Parathyroid adenoma (tissue), 2 donors: ENCODE results near the gene PCDHGA1.
"Not testable (repeated sequence)": the region's sequence is repeated elsewhere in the genome, so short reads cannot be mapped to it uniquely, and the experiment has no call there.

ENCODE experiments used
- H2AFZ ChIP-seq: fragments of 300-600 bp; sonication (generic); one replicate; pipeline ENCODE4 v1.7.0; 2017; ENCODE audit warnings: antibody characterized with exemption, mild to moderate bottlenecking
- H3K27ac ChIP-seq: fragments of 300-600 bp; sonication (generic); one replicate; pipeline ENCODE4 v1.7.0; 2017
- H3K27me3 ChIP-seq: fragments of 300-600 bp; sonication (generic); one replicate; pipeline ENCODE4 v1.7.0; 2017; ENCODE audit warnings: low read length; ENCODE audit not compliant: control insufficient read depth, insufficient read depth
- H3K36me3 ChIP-seq: fragments of 300-600 bp; sonication (generic); one replicate; pipeline ENCODE4 v1.7.0; 2017; ENCODE audit warnings: low read length; ENCODE audit not compliant: control insufficient read depth, insufficient read depth
- H3K4me1 ChIP-seq: fragments of 300-600 bp; sonication (generic); one replicate; pipeline ENCODE4 v1.7.0; 2017; ENCODE audit warnings: control low read depth
- H3K4me2 ChIP-seq: fragments of 300-600 bp; sonication (generic); one replicate; pipeline ENCODE4 v1.7.0; 2017; ENCODE audit warnings: low read length
- H3K4me3 ChIP-seq: fragments of 300-600 bp; sonication (generic); one replicate; pipeline ENCODE4 v1.7.0; 2017; ENCODE audit warnings: low read depth, low read length
- H3K79me2 ChIP-seq: fragments of 300-600 bp; sonication (generic); one replicate; pipeline ENCODE4 v1.7.0; 2017; ENCODE audit warnings: control low read depth
- H3K9ac ChIP-seq: fragments of 300-600 bp; sonication (generic); one replicate; pipeline ENCODE4 v1.7.0; 2017; ENCODE audit warnings: mild to moderate bottlenecking
- H3K9me3 ChIP-seq: fragments of 300-600 bp; sonication (generic); one replicate; pipeline ENCODE4 v1.7.0; 2017; ENCODE audit warnings: low read length; ENCODE audit not compliant: control insufficient read depth
- CTCF ChIP-seq: fragments of 300-600 bp; sonication (generic); IDR thresholded peaks from one replicate; pipeline ENCODE4 v1.7.0; 2017; ENCODE audit warnings: antibody characterized with exemption, mild to moderate bottlenecking
- donor health status: primary hyperparathyroidism.

The PCDHGA1 gene

GRCh38 chr5:141392429-141393198 is 62.3 kb downstream of the PCDHGA1 start, which contains the start of gene PCDHGA8:
Gene PCDHGA8 (plus strand): TSS chr5:141392633. CDS start chr5:141392814, 181 bp downstream.
- no peak for TF ChIP-seq CTCF
- Histone ChIP-seq H3K4me1 (no peaks in the 10 kb centered on the region), H3K79me2 (no peaks in the 10 kb centered on the region), H3K27me3 (no peaks in the 10 kb centered on the region), H3K4me3 (no peak within 1 kb of the TSS), H3K27ac (no peak within 1 kb of the TSS), H3K9ac (no peak within 1 kb of the TSS), H2AFZ (no peak within 1 kb of the TSS), H3K9me3 (no peaks in the 10 kb centered on the region), H3K36me3 (peaks cover 3% of the 10 kb centered on the region), H3K4me2 (no peak within 1 kb of the TSS)

DNA sequence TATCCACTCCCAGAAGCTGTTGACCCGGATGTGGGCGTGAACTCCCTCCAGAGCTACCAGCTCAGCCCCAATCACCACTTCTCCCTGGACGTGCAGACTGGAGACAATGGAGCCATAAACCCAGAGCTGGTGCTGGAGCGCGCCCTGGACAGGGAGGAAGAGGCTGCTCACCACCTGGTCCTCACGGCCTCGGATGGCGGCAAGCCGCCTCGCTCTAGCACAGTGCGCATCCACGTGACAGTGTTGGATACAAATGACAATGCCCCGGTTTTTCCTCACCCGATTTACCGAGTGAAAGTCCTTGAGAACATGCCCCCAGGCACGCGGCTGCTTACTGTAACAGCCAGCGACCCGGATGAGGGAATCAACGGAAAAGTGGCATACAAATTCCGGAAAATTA is 63.0 kb downstream of the PCDHGA1 start:
- Histone ChIP-seq H2AFZ (no peak overlapping the region), H3K4me3 (no peak overlapping the region), H3K4me2 (no peak overlapping the region), H3K27me3 (no peaks in the 10 kb centered on the region), H3K79me2 (no peaks in the 10 kb centered on the region), H3K36me3 (peaks cover 3% of the 10 kb centered on the region), H3K9me3 (no peaks in the 10 kb centered on the region), H3K27ac (no peak overlapping the region), H3K9ac (no peak overlapping the region), H3K4me1 (no peaks in the 10 kb centered on the region)
- no peak for TF ChIP-seq CTCF

DNA sequence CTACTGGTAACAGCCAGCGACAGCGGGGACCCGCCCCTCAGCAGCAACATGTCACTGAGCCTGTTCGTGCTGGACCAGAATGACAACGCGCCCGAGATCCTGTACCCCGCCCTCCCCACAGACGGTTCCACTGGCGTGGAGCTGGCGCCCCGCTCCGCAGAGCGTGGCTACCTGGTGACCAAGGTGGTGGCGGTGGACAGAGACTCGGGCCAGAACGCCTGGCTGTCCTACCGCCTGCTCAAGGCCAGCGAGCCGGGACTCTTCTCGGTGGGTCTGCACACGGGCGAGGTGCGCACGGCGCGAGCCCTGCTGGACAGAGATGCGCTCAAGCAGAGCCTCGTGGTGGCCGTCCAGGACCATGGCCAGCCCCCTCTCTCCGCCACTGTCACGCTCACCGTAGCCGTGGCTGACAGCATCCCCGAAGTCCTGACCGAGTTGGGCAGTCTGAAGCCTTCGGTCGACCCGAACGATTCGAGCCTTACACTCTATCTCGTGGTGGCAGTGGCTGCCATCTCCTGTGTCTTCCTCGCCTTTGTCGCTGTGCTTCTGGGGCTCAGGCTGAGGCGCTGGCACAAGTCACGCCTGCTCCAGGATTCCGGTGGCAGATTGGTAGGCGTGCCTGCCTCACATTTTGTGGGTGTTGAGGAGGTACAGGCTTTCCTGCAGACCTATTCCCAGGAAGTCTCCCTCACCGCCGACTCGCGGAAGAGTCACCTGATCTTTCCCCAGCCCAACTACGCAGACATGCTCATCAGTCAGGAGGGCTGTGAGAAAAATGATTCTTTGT is 64.3 kb downstream of the PCDHGA1 start:
- H2AFZ ChIP-seq, H3K36me3 ChIP-seq, H3K4me2 ChIP-seq, H3K9ac ChIP-seq, H3K27ac ChIP-seq, H3K4me3 ChIP-seq, H3K4me1 ChIP-seq, H3K9me3 ChIP-seq, H3K27me3 ChIP-seq, H3K79me2 ChIP-seq: not testable (repeated sequence)

- H3K36me3 ChIP-seq, H3K4me2 ChIP-seq, H3K9ac ChIP-seq, H3K9me3 ChIP-seq, H3K79me2 ChIP-seq, H2AFZ ChIP-seq, H3K27me3 ChIP-seq, H3K4me1 ChIP-seq: not testable (repeated sequence)
- Histone ChIP-seq H3K27ac (peak within 1 kb of the TSS; percentile 60), H3K4me3 (peak within 1 kb of the TSS; percentile 41)
- TF ChIP-seq CTCF, result peak; percentile 44
Observed at GRCh38 chr5:141397756-141398551, 67.6 kb downstream of the PCDHGA1 start, which contains the start of gene PCDHGB5. Gene PCDHGB5 (plus strand): TSS chr5:141397947. CDS start chr5:141398128, 181 bp downstream.

- H3K9me3 ChIP-seq, result peaks cover 5% of the 10 kb centered on the region
Observed at GRCh38 chr5:141398608-141399007, 68.3 kb downstream of the PCDHGA1 start.

More at GRCh38 chr5:141398608-141399007, 68.3 kb downstream of the PCDHGA1 start:
- Histone ChIP-seq H3K4me2 (no peak overlapping the region), H3K27me3 (no peaks in the 10 kb centered on the region), H3K27ac (no peak overlapping the region), H3K36me3 (no peaks in the 10 kb centered on the region), H3K9ac (no peak overlapping the region), H3K4me3 (no peak overlapping the region), H3K4me1 (no peaks in the 10 kb centered on the region), H3K79me2 (no peaks in the 10 kb centered on the region), H2AFZ (no peak overlapping the region)
- no peak for TF ChIP-seq CTCF
